NCI-H460 (cell line): Measurements from ENCODE around the gene NKX2-4. TPM values are rescaled to one million over a fixed set of nuclear protein-coding genes. Genes with fewer than 3 reads are reported as not detected.
"Not testable (repeated sequence)": the region's sequence is repeated elsewhere in the genome, so short reads cannot be mapped to it uniquely, and the experiment has no call there.

Experiments used
- DNase-seq: peaks from one replicate; pipeline ENCODE4 v3.0.0-alpha.2; 2016; ENCODE audit warnings: low read depth; ENCODE audit errors: extremely low read depth
- total RNA-seq: library from RNA; depleted of rRNA; stranded (reverse); fragments of >200 nt; shearing (Covaris generic); gene quantifications from 2 replicates; pipeline ENCODE4 v1.2.3, GENCODE V29; 2014

NKX2-4 gene
- total RNA-seq, 1 experiment from 2014 or later = not detected

DNA sequence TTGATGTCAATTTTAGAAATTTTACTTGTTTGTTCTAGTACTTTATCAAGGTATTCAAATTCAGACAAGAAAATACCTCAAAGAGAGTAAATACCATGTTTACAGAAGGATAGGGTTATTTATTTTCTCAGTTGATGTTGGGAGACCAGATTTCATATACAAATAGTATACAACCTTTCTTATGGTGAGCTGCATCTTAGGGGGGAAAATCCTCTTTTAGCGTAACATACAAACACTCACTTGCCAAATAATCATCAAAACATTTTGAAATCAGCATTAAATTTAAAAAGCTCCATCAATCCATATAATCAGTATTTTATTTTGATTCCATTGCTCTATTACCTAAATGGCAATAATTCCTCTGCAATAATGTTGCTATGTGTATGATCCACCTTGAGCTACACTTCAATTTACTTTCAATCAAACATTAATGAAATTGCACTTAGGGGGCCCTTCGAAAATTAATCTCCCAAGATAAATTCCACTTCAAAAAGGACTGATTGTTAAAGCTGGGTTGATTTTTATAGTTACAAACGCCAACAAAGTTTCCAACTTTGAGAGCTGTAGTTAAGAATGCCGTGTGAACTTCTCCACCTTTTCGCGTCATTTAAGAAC lies 2.2 kb downstream of the NKX2-4 start:
- no peak for DNase-seq

GRCh38 chr20:21394551-21394950 lies 2.8 kb downstream of the NKX2-4 start:
- no peak for DNase-seq

- no peak for DNase-seq
Observed at GRCh38 chr20:21393816-21394519, 3.4 kb downstream of the NKX2-4 start.

DNA sequence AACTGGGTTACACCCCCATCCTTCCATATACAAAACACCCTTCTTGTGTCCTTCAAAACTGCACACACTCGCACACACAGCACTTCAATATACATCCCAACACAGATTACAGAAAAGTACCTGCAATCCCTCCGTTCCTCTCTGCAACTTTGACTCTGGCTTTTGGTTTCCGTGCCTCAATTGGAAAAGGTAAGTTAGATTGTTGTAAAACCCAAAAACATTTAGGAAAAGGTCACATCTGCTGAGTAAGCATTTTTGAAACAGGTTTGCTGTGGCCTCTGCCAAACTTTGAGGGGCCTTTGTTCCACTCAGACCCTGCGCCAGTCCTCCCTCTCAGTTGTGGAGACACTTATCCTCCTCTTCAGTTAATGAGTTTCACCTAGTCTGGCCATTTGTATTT lies 4.2 kb downstream of the NKX2-4 start:
- no peak for DNase-seq

- no peak for DNase-seq
Observed at GRCh38 chr20:21391972-21392352, 5.4 kb downstream of the NKX2-4 start.

DNA sequence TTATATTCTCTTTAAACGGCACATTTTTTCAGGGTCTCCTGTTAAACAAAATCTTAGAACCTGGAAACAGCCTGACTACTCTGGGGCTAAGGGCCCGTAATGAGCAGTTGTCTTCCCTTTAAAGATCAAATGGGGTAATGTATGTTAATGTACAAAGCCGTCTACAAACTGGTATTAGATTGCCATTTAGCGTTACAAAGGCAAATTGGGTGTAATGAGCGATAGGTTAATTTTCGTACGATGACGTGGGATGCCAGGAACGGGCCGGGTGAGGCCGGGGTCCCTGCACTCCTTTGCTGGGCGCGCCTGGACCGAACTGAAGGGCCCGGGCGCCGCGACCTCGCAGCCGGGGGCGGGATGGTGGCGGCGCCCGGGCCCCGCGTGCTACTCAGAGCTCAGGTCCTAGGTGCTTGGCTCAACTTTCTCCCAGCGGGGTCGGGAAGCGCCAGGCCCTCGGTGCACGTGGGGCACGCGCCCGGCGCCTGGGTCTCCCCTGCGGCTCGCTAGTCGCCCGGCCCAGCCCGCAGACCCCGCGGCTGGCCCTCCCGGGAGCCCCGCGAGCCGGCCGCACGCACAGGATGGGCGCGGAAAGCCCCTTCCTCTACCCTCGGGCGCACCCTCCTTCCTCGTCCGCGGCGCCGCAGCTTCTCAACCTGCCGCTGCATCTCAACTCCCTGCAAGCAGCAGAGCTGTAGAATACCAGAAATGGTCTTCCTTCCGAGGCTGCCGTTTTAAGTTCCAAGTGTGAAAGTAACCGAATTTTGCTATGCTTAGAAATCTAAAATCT lies 5.9 kb downstream of the NKX2-4 start:
- no peak for DNase-seq

DNA sequence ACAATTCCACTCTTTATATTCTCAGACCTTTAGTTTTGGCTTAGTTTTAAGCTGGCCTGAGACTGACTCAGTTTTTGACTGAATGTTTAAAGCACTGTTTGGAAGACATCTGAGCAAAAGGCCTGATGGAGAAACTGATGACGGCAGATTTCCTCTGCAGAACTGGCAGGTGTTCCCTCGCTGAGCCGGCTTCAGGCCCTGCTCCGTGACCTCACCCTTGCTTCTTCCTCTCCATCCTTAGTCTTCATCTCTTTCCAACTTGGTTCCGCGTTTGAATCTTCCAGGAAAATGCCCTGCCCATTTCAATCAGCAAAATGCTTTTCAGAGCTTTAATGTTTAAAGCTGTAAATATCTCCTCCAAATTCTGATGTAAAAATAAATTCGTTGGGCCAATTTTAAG lies 6.6 kb downstream of the NKX2-4 start:
- DNase-seq = no peak

DNA sequence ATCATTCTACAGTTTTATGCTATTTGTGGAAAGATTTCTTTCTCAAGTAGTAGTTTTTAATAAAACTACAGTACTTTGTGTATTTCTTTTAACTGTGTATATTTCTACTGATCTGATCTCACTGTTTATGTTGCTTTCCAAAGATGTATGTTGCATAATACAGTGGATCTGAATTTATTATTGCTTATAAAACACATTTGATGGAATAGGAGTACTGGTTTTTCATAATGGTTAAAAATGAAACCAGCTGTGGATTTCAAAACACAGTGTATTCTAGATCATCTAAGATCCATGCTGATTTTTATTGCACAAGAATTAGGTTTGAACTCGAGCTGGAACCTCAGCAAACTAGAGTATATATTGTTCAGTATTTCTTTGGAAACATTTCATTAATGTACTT lies 8.0 kb downstream of the NKX2-4 start:
- DNase-seq = no peak

DNA sequence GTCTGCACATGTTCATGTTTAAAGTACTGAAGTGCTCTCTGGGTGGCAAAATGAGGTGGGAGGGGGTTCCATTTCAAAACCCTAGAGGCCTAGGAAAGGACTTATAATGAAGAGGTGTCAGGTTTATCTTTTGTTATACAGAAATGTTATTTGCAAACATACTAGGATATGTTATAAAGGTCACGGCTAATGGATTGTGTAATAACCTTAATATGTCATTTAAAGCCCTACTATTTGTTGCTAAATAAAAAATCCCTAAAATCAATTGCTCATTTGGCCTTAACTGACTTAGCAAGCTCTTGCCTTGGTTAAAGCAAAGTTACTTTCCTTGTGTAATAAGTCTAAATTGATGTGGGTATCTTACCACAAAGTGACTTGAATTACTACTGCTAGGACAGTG lies 8.8 kb downstream of the NKX2-4 start:
- DNase-seq = no peak

DNA sequence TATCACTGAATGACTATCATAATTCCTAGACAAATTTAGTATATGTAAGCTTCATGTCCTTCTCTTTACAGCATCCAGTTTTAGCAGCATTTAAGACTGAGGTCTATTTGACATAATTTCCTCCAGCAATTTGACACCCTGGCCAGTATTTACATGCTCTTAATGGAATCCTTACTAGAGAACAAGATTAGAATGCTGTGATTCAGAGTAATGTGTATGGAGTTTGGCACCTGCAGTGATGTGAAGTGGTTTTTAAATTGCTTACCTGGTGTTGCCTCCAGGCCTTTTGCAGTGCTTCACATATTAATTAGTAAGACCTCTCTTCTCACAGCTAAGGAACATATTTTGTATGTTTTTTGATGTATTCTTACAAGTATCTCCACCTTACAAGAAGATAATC lies 9.8 kb downstream of the NKX2-4 start:
- DNase-seq = no peak

DNA sequence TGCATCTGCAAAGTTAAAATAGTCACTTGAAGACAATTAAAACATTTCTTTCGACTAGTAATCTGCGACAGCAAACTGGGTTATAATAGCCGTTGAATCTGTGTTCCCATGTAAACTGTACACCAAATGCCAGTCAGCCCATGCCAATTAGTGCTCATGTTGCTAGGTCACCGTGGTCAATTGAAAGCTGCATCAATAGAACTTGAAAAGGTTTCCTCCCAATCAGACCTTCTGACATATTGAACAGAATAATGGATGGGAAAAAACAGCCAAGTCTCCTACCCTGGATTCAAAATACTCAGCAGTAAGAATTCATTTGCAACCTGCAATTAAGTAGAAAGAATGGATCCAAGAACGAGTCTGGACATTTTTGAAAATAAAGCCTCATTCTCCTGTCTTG lies 11.2 kb downstream of the NKX2-4 start:
- no peak for DNase-seq

GRCh38 chr20:21384308-21384892 lies 12.9 kb downstream of the NKX2-4 start:
- no peak for DNase-seq

DNA sequence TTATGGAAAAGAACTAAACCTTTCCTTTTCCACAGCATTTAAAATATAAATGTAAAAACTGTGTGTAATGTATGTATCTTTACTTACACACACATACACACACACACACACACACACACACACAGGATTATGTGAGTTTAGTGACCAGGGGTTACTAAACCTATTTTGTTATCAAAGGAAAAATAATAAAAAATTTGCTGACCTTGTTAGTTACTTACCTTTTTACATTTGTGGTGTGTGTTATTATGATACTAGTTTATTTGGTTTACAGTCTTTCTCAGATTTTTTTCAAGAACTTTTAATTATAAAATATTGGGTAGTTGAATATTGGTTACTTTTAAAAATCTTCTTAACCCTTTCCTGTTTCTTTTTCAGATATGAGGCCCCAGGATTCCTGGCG lies 15.7 kb downstream of the NKX2-4 start:
- no peak for DNase-seq

DNA sequence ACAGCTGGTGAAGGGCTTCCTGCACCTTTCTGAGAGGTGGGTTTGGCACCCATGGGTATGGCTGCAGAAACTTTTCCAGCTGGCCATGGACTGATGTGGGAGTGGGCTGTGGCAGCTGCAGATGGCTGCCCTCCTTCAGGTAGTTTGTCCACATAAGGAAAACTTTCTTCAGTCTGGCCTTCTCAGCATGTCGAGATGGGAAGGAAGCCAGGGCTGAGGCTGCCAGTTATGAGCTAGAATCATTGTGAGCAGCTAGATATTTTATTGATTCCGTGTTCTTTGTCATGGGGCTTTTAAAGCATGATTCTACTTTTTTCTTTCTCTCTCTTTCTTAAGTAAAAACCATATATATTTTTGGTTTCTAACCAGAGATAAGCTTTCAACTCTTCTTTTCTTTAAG lies 16.6 kb downstream of the NKX2-4 start:
- no peak for DNase-seq

- DNase-seq = no peak
Observed at GRCh38 chr20:21378259-21378658, 19.1 kb downstream of the NKX2-4 start.

DNA sequence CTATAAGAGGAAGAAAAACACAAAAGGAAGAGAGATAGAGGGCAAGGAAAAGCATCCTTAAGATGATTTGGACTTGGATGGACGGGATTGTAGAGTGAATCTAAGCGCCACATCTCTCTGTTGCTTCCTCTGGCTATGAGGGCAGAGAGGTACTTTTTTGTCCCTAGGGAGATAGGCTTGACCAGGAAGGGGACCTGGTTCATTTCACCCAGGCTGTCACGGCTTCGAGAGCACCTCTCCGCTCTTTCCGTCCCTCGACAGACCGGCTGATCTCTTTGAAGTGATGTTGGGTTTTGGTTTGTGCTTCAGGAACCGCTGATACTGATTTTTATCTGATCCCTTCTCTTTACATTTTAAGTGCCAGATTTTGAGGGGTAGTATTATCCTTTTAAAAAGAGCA lies 19.6 kb downstream of the NKX2-4 start:
- no peak for DNase-seq

DNA sequence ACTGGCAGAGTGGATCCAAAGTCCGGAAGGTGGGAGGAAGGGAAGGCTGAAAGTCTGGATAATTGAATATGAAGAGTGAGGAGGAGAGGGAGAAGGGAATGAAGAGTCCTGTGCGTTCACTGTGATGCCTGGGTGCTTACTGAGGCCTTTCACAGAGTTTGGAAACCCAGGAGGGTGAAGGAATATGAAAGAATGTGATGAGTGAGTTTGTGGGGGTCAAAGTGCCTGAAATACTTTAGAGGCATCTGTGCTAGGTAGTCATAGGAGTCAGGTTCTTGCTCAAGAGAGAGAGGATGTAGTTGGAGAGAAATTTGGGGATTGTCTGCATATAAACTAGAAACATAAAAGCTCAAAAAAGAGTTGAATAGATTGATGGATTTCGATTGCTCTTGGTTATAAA lies 20.7 kb downstream of the NKX2-4 start:
- DNase-seq = no peak

GRCh38 chr20:21373436-21373835 lies 23.9 kb downstream of the NKX2-4 start:
- no peak for DNase-seq

GRCh38 chr20:21372016-21372415 lies 25.3 kb downstream of the NKX2-4 start:
- no peak for DNase-seq

DNA sequence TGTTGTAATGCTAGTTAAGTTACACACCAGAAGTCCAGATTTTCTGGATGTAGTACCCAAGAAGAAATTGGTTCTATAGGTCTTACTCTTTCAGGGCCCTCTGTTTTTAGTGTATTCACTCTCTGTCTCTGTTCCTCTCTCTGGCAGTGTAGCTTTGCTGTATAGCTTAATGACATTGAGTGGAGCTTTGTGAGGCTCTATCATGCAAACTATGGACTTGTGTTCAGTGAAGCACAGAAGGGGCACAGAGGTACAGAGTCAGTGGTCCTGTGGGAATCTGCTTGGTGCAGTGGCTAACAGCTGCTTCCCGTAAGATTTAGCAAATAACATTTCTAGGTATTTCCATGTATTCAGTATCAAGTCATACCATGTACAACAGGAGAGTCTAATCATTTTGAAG lies 26.1 kb downstream of the NKX2-4 start:
- no peak for DNase-seq

GRCh38 chr20:21368791-21369190 lies 28.5 kb downstream of the NKX2-4 start:
- no peak for DNase-seq

GRCh38 chr20:21366273-21366672 lies 31.1 kb downstream of the NKX2-4 start:
- not testable (repeated sequence) for DNase-seq
